SK-N-DZ (cell line): ENCODE data around the gene DEAF1.

Source experiments
- DNase-seq: peaks from one replicate; pipeline ENCODE4 v3.0.0-alpha.2; 2015; ENCODE audit warnings: low spot score

The DEAF1 gene

DNA sequence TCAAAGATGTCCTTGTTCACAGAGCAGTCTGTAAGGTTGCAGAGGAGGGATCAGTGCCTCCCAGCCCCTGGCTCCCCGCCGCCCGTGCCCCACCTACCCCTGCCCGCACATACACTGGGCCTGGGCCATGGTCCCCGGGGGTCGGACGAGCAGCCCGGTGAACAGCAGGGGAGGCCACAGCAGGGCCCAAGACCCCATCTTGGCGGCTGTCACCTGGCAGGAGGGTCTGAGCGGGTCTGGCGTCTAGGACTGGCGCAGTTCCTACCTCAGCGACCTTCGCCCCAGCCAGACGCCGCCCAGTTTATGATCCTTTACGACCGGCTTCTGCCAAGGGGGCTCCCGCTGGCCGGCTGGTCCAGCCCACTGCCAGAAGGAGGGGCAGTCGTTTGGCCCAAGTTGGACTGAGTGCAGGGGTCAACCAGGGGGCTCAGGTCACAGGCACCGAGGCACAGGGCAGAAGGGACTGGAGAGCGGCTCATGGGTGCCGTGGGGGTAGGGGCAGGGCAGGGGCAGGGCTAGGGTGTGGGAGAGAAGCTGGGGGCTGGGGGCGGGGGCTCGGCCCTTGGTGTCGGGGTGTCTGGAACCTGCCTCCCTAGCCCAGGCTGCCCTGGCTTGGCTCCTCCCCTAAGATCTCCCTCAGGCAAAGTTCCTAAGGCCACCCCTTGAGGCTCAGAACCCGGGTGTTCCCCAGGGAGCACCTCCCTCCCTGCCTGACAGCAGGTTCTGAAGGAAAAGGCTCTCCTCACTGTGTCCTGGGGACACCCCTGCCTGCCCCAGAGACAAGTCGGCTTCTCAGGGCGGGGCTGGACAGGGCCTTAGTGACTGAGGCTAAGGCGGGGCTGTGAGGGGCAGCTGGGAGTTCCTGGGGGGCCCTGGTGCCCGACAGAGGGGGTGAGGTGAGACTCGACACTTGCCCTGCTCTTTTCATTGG lies 70.1 kb downstream of the DEAF1 start, which contains the start of gene CDHR5:
CDHR5 (minus strand) TSS at position 251 of the 931 bp plus-strand sequence; CDS start at position 198, 53 bp downstream.
- no peak for DNase-seq

DNA sequence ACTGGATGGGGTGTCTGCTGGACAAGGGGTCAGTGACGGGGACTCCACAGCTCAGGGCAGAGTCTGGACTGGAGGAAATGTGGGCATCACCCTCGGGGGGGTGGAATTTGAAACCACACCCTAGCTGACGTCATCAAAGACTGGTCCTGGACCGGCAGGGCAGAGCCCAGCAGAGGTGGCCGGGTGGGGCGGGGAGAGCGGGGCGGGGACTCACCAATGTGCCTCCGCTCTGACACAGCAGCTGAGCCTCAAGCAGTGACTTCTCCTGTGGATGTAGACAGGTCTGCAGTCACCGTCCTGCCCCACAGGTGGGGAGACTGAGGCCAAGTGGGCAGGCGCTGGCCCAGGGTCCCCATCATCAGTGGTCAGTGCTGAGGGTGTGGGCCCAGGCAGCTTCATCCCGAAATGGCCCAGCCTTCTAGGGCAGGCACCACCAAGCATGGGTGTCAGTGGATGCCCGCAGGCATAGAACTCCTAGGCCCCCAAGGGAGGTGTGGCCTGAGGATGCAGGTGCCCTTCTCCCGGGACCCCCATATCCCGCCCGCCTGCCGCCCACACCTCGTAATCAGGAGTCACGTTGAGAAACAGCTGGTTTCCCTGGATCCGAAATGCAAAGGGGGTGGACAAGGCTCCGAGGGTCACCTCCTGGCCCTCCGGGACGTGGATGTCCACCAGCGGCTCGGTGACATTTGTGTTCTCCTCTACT lies 70.9 kb downstream of the DEAF1 start:
- DNase-seq, result no peak

DNA sequence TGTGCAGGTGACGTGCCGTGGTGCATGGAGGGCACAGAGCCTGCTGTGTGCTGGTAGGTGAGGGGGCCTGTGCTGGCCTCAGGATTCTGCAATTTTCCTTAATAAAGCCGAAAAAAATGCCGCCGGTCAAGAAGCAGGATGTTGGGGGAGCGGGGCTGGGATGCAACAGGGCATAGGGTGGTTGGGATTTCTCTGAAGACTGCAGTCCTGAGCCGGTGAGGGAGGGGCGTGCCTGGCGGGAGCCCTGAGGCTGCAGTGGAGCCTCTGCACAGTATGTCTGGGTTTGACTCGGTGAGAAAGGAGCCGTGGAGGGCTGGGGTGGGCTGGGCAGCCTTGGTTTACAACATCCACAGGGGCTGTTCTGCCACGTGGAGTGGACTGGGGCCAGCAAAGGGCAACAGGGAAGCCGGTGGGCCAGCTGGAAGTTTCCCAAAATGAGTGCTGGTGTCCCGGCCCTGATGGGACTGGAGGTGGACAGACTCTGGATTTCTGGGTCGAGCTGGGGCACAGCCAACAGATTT lies 71.6 kb downstream of the DEAF1 start:
- no peak for DNase-seq

DNA sequence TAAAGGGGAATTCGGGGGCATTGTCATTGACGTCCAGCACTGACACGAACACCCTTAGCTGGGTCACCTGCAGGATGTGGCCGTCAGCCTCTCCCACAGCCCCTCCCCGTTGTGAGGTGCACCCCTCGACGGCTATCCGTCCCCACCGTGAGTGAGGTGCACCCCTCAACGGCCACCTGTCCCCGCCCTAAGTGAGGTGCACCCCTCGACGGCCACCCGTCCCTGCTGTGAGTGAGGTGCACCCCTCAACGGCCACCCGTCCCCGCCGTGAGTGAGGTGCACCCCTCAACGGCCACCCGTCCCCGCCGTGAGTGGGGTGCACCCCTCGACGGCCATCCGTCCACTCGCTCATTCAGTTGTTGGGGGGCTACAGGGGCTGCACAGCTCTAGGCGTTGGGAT lies 73.2 kb downstream of the DEAF1 start:
- DNase-seq, result no peak

DNA sequence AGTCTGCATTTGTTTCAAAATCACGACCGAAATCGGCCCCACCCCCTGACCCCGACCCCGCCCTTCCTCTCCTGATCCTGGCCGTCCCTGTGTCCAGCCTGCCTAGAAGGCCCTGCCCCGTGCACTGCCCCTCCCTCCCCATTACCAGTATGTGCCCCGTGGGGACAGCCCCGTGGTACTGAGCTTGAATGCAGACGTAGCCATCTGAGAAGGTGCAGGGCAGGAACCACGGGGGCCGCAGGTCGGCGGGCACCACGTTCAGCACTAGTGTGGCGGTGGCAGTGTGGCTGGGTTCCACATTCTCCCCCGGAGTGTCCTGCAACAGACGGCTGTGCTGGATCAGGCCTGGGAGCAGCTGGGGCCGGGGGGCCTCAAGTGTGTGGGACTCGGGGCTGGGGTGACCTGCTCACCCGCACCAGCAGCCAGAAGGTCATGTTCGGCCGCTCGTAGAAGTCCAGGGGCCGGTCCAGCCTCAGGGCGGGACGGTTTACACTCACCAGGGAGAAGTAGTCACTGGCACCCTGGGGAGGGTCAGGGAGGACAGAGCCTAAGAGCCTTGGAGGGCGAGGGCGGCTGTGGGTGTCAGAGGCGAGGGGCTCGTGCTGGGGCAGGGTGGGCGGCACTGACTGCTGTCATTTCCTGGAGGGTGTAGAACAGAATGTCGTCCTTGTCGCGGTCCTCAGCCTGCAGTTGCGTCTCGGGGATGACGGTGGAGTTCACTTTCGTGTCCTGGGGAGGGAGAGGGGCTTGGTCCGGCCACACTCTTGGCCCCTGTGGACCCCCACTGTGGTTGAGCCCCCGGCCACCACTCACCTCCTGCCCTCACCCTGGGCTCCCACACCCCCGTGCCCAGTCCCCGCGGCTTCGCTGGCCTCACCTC lies 73.8 kb downstream of the DEAF1 start:
- no peak for DNase-seq

DNA sequence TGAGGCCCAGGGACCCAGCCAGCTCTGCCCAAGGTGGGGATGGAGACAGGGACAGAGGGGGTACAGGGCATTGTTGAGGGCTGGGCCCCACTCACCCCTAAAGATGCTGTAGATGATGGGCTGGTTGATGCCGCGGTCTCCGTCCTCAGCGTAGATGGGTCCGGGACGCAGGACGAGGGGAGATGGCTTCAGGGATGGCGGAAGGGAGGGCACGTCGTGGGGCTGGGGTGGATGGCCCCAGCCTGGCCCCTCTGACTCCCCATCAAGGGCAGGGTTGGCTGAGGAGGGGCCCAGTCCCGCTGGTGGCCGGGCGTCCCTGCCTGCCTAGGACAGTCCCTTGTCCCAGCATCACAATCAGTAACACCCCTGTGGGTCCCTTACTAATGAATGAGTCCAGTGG lies 74.8 kb downstream of the DEAF1 start:
- no peak for DNase-seq

DNA sequence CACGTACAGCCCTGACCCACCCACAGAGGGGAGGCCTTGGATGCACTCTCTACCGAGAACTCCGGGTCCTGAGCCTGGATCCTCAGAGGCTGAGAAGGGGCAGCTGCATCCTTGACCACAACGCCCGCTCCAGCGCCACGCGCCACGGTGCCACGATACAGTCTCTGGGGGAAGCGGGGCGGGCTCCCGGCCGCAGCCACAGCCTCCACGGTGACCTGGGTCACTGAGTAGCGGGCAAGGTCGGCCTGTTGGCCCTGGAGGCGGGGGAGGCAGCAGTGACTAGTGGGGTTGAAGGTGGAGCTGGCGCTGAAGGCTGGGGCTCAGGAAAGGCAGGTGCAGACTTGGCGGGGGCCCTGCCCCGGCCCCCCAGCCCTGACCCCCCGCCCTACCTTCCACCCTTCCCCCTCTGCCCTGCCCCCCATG lies 75.4 kb downstream of the DEAF1 start:
- DNase-seq, result no peak

DNA sequence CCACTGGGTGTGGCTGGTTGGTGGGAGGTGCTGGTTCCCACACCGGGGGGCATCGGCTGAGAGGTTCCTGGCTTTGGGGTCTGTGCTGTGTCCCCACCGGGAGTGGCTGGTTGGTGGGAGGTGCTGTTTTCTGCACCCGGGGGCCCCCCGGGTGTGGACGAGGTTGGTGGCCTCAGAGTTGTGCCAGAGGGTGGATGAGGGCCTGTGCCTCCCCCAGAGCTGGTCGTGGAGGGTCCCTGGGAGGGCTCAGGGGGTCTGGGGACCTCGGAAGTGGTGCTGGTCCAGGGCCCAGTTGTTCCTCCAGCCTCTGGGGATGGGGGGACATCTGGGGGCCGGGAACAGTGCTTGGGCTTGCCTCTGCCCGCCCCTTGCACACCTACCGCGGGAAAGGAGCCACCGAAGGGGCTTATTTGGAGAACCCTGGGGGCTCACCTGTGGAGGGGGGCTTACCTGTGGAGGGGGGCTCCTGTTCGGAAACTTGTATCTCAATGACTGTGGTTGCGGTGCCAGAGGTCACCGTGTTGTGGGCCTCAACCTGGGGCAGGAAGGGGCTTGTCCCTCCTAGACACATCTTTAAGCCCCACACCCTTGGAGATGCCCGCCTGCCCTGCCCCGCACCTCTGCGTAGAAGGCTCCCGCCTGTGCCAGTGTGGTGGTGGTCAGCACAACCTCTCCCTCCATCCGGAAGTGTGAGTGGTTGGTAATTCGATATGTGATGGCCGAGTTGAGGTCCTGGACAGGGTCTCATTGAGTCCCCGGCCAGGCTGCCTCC lies 76.0 kb downstream of the DEAF1 start:
- DNase-seq, result no peak

DNA sequence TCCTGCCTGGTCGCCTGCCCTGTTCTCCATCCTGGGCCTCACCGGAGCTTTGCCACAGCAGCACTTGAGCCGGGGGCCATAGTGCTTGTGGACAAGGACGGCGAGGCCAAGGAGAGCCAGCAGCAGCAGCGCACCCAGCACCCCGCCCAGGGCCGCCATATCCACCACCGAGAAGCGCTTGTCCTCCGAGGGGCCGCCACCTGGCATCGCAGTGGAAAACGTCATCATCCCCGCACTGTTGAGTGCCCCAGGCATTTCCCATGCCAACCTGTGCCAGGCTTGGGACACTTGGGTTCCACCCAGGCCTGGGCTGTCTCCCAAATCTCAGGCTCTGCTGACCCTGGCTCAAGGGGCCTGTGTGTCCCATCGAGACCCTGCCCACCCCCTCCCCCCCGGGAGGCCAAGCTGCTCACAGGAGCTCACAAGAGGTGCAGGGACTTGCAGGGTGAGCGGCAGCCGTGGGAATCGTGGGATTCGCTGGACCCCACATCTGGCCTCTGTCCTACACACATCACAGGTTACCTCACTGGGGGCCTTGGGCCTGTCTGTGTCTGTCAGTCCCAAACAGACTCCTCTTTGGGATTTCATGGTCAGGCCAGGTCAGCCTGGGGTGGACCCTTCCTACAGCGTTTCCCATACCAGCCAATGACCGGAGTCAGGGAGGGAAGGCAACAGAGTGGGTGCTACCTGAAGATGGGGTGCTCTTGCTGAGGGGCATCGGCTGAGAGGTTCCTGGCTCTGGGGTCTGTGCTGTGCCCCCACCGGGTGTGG lies 76.9 kb downstream of the DEAF1 start:
- no peak for DNase-seq

DNA sequence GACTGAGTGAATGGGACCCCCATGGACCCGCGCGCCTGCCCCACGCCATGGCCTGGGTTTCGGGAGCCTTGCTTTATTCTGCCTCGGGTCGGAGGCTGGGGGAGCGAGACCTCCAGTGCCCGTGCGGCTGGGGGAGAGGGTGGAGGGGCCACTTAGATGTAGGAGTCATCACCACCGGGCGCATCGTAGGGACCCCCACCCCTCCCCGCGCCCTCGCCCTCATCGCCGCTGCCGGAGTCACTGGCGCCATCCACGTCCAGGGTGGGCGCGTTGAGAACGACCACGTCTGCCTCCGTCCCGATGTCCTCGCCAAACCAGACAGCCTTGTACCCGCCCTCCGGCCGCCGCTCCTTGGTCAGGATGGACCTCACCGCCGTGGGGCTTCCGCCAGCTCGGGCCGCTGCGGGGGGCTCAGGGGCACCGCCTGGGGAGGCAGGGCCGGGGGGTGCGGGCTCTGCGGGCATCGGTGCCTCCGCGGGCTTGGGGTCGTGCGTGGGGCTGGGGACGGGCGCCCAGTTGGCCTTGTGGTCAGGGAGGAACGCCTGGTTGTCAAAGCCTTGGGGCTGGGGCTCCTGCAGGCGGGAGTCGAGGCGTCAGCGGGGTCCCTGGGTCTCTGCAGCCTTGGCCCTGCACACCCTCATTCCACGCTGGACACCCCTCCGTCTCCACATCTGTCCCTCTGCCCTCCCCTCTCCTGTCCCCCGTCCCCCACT lies 77.7 kb downstream of the DEAF1 start:
- no peak for DNase-seq

DNA sequence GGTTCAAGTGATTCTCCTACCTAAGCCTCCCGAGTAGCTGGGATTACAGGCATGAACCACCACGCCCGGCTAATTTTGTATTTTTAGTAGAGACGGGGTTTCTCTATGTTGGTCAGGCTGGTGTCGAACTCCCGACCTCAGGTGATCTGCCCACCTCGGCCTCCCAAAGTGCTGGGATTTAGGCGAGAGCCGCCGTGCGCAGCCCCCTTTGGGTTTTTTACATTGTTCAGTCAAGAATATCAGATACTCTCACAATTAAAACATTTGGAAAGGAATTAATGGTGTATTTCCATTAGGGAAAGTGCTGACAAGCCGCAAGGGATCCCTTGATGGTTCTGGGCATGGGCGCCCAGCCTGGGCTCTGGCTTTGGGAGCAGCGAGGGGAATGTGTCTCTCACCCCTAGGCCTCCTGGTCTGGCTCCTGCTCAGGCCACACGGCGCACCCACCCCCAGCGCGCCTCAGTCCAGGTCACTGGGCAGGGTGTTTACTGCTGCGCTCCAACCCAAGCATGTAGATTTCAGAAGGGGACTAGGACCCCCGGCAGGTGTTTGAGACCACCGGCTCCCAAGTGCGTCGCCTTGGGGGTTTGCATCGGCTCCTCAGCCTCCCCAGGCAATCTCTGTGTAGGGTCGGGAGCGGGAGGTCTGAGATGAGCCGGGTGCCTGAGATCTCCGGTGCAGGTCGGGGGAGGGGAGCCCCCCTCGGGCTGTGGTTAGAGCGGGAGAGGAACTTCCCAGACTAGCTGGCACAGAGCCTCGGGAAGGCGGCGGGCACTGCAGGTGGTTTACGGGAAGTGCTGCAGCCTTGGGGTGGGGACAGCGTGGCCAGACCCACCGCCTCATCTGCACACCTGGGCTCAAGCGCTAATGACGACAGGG lies 78.5 kb downstream of the DEAF1 start:
- no peak for DNase-seq

DNA sequence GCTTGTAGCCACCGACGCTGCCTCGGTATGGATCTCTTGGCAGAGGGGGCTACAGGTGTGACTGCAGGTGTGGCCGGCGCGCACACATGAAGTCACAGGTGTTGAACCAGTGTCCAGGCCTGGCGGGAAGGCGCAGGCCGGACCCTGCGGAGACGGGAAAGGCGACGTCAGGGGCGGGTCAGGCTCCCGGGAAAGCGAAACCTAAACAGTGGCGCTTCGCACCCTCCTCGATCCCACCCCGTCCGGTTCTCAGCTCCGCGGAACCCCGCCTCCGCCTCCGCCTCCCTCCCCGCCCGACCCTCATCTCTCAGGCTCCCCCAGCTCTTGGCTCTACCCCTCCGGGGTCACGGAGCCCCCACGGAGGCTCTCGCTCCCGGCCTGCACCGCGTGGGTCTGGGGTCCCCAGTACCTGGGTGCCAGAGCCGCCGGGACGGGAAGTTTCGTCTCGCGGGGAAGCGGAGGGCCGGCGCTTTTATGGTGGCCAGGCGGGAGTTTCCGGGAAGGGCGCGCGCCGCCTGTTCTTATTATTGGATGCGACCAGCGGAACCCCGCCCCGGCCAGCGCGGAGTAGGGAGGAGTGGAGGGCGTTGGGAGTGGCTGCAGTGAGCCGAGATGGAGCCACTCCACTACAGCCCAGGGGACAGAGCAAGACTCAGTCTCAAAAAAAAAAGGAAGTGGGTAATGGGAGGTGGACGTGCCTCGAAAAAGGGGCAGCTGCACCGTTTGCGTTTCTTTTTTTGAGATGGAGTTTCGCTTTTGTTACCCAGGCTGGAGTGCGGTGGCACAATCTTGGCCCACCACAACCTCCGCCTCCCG lies 79.3 kb downstream of the DEAF1 start, which contains the start of gene IRF7:
IRF7 (minus strand) TSS at position 447 of the 816 bp plus-strand sequence. CDS start 586 bp downstream, outside the sequence.
- peak; percentile 74 for DNase-seq

DNA sequence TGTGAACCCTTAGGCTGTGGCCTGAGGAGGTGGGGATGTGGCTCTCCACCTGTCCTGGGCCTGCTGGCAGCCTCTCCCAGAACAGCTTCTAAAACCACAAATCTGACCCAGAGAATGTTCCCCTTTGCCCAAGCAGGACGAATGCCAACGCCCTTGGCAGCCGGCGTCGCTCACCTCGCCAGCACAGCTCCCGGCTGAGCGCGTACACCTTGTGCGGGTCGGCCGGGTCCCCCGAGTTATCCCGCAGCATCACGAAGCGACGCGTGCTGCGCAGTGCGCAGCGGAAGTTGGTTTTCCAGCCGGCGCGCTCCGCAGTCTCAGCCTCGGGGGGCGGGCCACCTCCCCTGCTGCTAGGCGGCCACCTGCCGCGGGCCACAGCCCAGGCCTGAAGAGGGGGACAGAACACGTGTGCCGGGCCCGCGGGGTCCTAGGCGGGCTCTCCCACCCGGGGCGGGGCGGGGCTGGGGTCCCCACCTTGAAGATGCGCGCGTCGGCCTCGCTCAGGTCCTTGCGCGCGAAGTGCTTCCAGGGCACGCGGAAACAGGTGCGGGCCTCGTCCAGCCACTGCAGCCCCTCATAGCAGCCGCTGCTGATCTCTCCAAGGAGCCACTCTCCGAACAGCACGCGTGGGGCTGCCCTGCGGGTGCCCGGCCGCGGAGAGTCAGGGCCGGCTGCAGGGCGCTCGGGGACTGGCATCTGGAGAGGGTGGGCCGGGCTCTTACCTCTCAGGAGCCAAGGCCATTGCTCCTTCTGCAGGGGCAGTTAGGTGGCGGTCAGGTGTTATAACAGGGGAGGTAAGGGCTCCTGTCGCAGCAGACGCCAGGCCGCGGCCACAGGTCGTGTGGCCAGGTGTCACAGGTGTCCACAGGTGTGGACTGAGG lies 80.2 kb downstream of the DEAF1 start:
- DNase-seq, result no peak

DNA sequence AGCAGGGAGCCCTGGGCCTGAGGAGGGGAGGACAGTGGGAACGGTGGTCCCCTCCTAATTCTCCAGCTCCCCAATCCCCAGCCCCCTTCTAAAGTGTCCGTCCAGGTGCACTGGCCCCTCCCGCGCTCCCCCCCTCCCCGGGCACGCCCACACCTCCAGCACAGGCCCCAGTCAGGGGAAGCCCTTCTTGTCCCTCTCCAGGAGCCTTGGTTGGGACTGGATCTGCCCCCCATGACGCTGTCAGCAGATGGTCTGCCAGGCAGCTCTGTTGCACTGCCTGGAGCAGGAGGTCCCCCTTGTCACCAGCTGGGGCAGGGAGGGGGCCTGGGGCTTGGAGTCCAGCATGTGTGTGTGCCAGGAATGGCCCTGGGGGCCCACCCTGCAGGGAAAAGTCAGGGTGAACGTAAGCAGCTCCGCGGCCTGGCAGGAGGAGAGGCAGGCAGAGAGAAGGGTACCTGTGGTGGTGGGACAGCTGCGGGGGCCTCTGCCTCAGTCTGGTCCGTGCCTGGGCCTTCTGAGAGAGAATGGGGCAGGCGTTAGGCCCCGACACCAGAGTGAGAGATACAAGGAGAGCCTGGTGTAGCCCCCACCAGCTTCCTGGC lies 80.9 kb downstream of the DEAF1 start:
- DNase-seq, result no peak

DNA sequence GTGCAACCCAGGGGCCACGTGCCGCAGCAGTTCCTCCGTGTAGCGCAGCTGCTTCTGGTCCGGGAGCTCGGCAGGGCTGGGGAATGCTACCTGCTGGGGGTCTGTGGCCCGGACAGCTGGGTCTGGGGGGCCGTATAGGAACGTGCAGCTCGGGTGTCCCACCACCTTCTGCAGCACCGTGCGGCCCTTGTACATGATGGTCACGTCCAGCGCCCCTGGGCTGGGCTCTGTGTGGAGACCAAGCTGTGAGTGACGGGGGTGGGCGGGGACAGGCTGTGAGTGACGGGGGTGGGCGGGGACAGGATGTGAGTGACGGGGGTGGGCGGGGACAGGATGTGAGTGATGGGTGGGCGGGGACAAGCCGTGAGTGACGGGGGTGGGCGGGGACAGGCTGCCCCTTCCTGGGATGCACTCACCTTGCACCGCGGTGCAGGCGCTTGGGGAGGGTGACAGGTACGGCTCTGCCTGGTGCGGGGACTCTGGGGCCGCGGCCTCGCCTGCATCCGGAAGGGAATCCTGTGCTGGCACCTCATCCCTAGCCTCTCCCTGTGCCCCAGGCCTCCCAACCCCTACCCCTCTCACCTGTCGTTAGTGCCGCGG lies 81.6 kb downstream of the DEAF1 start:
- no peak for DNase-seq
